HEK293T (cell line): ENCODE data around the gene NYNRIN.

Experiments
- CTCF ChIA-PET: fragments of 350-600 bp; formaldehyde crosslinking; extraction: SDS; loops from one replicate; lab custom pipeline; 2021; ENCODE audit warnings: antibody characterized with exemption, inconsistent platforms; lab: Yijun Ruan, JAX
- POLR2A ChIA-PET: fragments of 350-600 bp; formaldehyde crosslinking; extraction: SDS; loops from one replicate; lab custom pipeline; 2020; ENCODE audit warnings: antibody characterized with exemption, inconsistent platforms; lab: Yijun Ruan, JAX
- DNase-seq: peaks from one replicate; pipeline ENCODE4 v3.0.0; 2012; ENCODE audit warnings: mixed read lengths; ENCODE audit errors: extremely low spot score
- ARNT ChIP-seq: fragments of 450-650 bp; IDR thresholded peaks from 2 replicates; pipeline ENCODE4 v1.6.1; 2017; ENCODE audit warnings: mild to moderate bottlenecking
- BHLHE40 ChIP-seq: fragments of 450-650 bp; IDR thresholded peaks from 2 replicates; pipeline ENCODE4 v1.6.1; 2016; ENCODE audit warnings: mild to moderate bottlenecking, moderate library complexity, borderline replicate concordance
- CTBP1 ChIP-seq: fragments of 450-650 bp; IDR thresholded peaks from 2 replicates; pipeline ENCODE4 v1.6.1; 2016; ENCODE audit warnings: borderline replicate concordance
- ELF4 ChIP-seq: fragments of 450-650 bp; IDR thresholded peaks from 2 replicates; pipeline ENCODE4 v1.6.1; 2017; ENCODE audit warnings: antibody characterized with exemption
- FOXA1 ChIP-seq: fragments of 450-650 bp; IDR thresholded peaks from 2 replicates; pipeline ENCODE4 v1.6.1; 2016; ENCODE audit warnings: mild to moderate bottlenecking
- FOXK2 ChIP-seq: fragments of 450-650 bp; IDR thresholded peaks from 2 replicates; pipeline ENCODE4 v1.6.1; 2016; ENCODE audit warnings: mild to moderate bottlenecking
- FOXM1 ChIP-seq: fragments of 450-650 bp; IDR thresholded peaks from 2 replicates; pipeline ENCODE4 v1.6.1; 2017; ENCODE audit warnings: mild to moderate bottlenecking, borderline replicate concordance
- HDGF ChIP-seq: fragments of 450-650 bp; IDR thresholded peaks from 2 replicates; pipeline ENCODE4 v1.6.1; 2017; ENCODE audit warnings: antibody characterized with exemption, borderline replicate concordance
- L3MBTL2 ChIP-seq: fragments of 450-650 bp; conservative IDR thresholded peaks from 2 replicates; pipeline ENCODE4 v1.6.1; 2016; ENCODE audit warnings: mild to moderate bottlenecking
- LEF1 ChIP-seq: fragments of 450-650 bp; IDR thresholded peaks from 2 replicates; pipeline ENCODE4 v1.6.1; 2017; ENCODE audit warnings: mild to moderate bottlenecking, borderline replicate concordance
- NFRKB ChIP-seq: fragments of 450-650 bp; IDR thresholded peaks from 2 replicates; pipeline ENCODE4 v1.6.1; 2016; ENCODE audit warnings: mild to moderate bottlenecking, moderate library complexity
- PKNOX1 ChIP-seq: fragments of 450-650 bp; IDR thresholded peaks from 2 replicates; pipeline ENCODE4 v1.6.1; 2016
- SP1 ChIP-seq: fragments of 450-650 bp; IDR thresholded peaks from 2 replicates; pipeline ENCODE4 v1.6.1; 2017
- SUZ12 ChIP-seq: fragments of 450-650 bp; IDR thresholded peaks from 2 replicates; pipeline ENCODE4 v1.6.1; 2016; ENCODE audit warnings: mild to moderate bottlenecking
- TARDBP ChIP-seq: fragments of 450-650 bp; IDR thresholded peaks from 2 replicates; pipeline ENCODE4 v1.6.1; 2016
- ZNF384 ChIP-seq: fragments of 450-650 bp; IDR thresholded peaks from 2 replicates; pipeline ENCODE4 v1.6.1; 2016

NYNRIN gene

DNA sequence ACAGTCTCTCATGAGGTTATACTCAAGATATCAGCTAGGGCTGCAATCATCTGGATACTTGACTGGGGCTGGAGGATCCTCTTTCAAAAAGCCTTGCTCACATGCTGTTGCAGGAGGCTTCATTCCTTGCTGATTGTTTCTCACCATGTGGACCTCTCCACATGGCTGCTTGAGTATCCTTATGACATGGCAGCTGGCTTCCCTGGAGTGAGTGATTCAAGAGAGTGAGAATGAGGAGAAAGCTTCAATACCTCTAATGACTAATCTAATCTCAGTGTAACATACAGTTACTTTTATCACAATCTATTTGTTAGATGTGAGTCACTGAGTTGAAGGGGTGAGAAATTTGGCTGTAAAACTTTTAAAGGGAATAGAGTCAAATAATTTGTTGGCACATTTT lies 58.2 kb downstream of the NYNRIN start:
- ChIA-PET POLR2A (no interaction called here), CTCF (no interaction called here)
- TF ChIP-seq NFRKB (no peak), ZNF384 (no peak)
- DNase-seq, result no peak

GRCh38 chr14:24458736-24459135 lies 59.9 kb downstream of the NYNRIN start:
- POLR2A ChIA-PET, result interaction anchor here (2.8 kb wide), 1 partner anchor 16 kb away, joined by 14 read pairs; the partner anchor contains the start of gene SDR39U1
- DNase-seq, result no peak
- CTCF ChIA-PET, result no interaction called here
- TF ChIP-seq HDGF, result no peak
- no peak for TF ChIP-seq ARNT
- TF ChIP-seq ELF4, result no peak
- no peak for TF ChIP-seq ZNF384
- TF ChIP-seq FOXM1, result no peak
- no peak for TF ChIP-seq L3MBTL2
- TF ChIP-seq CTBP1, result no peak

DNA sequence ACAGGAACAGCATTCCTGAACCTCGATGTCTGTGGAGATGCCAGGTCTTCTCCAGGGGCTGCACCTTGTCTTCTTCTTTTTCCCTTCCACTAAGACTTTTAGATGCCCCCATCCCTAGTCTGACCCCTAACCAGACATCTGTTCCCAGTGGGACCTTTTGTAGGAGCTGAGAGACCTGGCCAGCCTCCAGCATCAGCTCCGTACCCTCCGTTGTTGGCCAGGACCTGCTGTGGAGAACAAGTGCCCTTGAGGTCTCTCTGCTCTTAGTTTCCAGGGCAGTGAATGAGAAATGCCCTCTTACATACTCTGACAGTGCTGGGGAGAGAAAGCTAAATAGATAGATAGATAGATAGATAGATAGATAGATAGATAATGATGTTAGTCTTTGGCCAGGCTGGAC lies 60.5 kb downstream of the NYNRIN start:
- DNase-seq, result no peak
- POLR2A ChIA-PET, result interaction anchor here (2.8 kb wide), 1 partner anchor 17 kb away, joined by 14 read pairs; the partner anchor contains the start of gene SDR39U1
- CTCF ChIA-PET, result no interaction called here
- no peak for TF ChIP-seq TARDBP
- no peak for TF ChIP-seq ELF4
- TF ChIP-seq SP1, result no peak
- TF ChIP-seq ZNF384, result no peak
- TF ChIP-seq FOXA1, result no peak
- TF ChIP-seq SUZ12, result no peak
- TF ChIP-seq L3MBTL2, result no peak
- no peak for TF ChIP-seq BHLHE40

- ChIA-PET POLR2A (no interaction called here), CTCF (no interaction called here)
- DNase-seq, result no peak
- no peak for TF ChIP-seq FOXK2
- TF ChIP-seq NFRKB, result no peak
- TF ChIP-seq CTBP1, result no peak
- no peak for TF ChIP-seq SUZ12
- TF ChIP-seq ZNF384, result no peak
- TF ChIP-seq ARNT, result no peak
- TF ChIP-seq FOXM1, result no peak
- TF ChIP-seq BHLHE40, result no peak
- TF ChIP-seq SP1, result no peak
- TF ChIP-seq FOXA1, result no peak
- TF ChIP-seq ELF4, result no peak
- no peak for TF ChIP-seq L3MBTL2
- TF ChIP-seq PKNOX1, result no peak
Measured at GRCh38 chr14:24461336-24461735, 62.5 kb downstream of the NYNRIN start.

- POLR2A ChIA-PET, result no interaction called here
- DNase-seq, result no peak
- CTCF ChIA-PET, result no interaction called here
- TF ChIP-seq SUZ12, result no peak
Measured at GRCh38 chr14:24463017-24463883, 64.4 kb downstream of the NYNRIN start.

GRCh38 chr14:24463884-24464785 lies 65.3 kb downstream of the NYNRIN start:
- TF ChIP-seq BHLHE40 (no peak), FOXA1 (no peak), PKNOX1 (no peak), SP1 (no peak), FOXK2 (no peak), ELF4 (no peak), ZNF384 (no peak), SUZ12 (no peak), ARNT (no peak), NFRKB (no peak), CTBP1 (no peak), HDGF (no peak), TARDBP (no peak), FOXM1 (no peak), LEF1 (no peak), L3MBTL2 (no peak)
- no peak for DNase-seq
- ChIA-PET POLR2A (no interaction called here), CTCF (no interaction called here)

DNA sequence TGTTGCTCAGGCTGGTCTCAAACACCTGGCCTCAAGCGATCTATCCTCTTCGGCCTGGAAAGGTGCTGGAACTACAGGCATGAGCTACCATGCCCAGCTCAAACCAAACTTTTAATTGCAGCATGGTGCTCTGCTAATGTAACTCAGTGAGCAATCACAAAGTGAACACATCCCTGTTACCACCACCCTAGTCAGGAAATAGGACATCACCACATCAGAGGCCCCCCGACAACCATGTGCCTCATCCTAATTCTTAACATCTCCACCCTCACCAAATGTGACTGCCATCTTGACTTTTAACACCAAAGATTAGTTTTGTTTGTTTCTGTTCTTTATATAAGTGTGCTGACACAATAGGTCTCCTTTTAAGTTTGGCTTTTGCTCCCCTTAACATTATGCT lies 66.6 kb downstream of the NYNRIN start:
- no peak for TF ChIP-seq L3MBTL2
- no peak for TF ChIP-seq LEF1
- TF ChIP-seq PKNOX1, result no peak
- no peak for TF ChIP-seq SP1
- TF ChIP-seq HDGF, result no peak
- TF ChIP-seq ELF4, result no peak
- no peak for TF ChIP-seq NFRKB
- TF ChIP-seq ZNF384, result no peak
- no peak for TF ChIP-seq BHLHE40
- no peak for TF ChIP-seq ARNT
- TF ChIP-seq FOXK2, result no peak
- POLR2A ChIA-PET, result no interaction called here
- CTCF ChIA-PET, result interaction anchor here (0.6 kb wide), 2 partner anchors 59 to 1552 kb away, joined by 3 read pairs; no protein-coding TSS in a partner anchor

More for the DNA sequence above, 66.6 kb downstream of the NYNRIN start:
- DNase-seq, result no peak
